Spleen (tissue), 3 donors: Measurements from ENCODE around the gene CDC42BPG.
A peak's percentile ranks its signal among the peaks of the same experiment; 100 is the strongest.

ENCODE experiments used
- POLR2A ChIP-seq, 3 donors: fragments of 450-650 bp; IDR thresholded peaks; one replicate each; pipeline ENCODE4 v1.5.1; 2017; ENCODE audit warnings: antibody characterized with exemption in 3 of 3, mild to moderate bottlenecking in 1 of 3
- POLR2AphosphoS5 ChIP-seq, 3 donors: sonication (generic); formaldehyde crosslinking; IDR thresholded peaks; one replicate each; pipeline ENCODE4 v1.5.1; 2017; ENCODE audit warnings: antibody characterized with exemption in 3 of 3

DNA sequence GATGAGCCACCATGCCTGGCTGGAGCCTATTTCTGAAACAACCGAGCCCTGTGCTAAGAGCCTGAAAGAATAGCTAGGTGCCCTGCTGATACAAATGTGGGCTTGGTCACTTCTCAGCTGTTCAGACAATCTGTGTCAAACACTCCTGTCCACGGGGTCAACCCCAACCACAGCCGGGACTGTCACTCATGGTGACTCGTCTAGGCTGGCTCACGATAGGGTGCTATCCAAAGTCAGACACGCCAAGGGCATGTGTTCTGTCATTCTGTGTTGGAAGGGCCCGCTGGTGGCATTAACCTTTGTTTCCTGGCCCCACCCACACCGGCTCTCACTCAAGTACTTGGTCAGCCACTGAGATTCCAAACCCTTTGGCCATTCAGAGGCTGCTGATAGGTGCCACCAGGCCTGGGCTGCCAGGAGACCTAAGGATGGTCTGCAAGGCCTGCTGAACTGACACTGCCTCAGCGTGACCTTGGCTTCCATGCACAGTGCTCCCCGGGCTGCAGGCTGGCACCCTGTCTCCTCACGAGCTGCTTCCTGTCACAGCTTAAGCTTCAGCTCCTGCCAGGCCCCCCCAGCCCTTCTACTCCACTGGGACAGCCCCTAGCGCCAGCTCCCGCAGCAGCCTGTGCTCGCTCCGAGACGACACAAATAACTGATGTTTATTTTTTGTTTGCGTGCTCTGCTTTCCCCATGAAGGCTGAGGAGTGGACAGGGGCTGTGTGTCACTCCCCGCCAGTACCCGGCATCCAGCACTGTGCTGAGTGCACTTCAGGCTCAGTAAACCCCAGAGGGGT is 14.2 kb upstream of the CDC42BPG start:
- TF ChIP-seq POLR2AphosphoS5 (IDR thresholded peaks at IDR 0.05): peak; percentile 72 to 84 (median 80)
- no peak for TF ChIP-seq POLR2A (IDR thresholded peaks at IDR 0.05)
